Epidermal melanocyte (primary cell): ENCODE data around the gene MNAT1.

Experiments
- DNase-seq: peaks from one replicate; pipeline ENCODE4 v3.0.0; 2011; ENCODE audit warnings: low spot score; ENCODE audit not compliant: insufficient read length

MNAT1 gene

DNA sequence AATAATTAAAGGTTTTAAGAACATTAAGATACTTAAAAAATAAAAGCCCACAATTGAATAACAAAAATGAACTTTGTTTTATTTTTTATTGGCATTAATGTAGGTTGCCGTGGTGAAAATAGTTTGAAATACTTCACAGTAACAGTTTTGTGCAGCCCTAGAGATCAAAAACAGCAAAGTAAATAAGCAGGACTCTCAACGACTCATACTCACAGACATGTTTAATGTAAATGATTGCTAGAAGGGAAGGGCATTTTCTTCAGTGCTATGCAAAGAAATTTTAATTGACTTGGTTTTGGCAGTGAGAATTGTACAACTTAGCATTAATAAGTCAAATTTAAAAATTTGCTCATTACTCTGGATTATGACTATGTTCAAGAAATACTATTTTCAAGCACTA, 230.3 kb downstream of the MNAT1 start:
- no peak for DNase-seq

DNA sequence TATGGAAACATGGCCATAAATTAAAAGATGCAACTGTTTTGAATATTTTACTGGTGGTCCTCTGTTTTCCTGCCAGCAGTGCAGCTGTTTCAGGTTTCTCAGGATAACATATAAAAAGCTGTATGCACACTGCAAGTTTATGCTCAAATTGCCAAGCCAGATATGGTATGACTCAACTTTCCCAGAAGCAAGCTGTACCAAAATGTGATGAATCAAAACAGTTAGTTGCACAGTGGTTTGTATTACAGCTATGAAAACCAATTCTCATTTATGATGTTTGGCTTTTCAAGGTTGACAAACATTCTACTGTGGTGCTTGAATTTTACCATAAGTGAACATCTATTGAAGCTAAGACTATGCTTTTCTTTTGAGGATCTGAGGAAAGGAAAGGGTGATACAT, 230.8 kb downstream of the MNAT1 start:
- DNase-seq: no peak

DNA sequence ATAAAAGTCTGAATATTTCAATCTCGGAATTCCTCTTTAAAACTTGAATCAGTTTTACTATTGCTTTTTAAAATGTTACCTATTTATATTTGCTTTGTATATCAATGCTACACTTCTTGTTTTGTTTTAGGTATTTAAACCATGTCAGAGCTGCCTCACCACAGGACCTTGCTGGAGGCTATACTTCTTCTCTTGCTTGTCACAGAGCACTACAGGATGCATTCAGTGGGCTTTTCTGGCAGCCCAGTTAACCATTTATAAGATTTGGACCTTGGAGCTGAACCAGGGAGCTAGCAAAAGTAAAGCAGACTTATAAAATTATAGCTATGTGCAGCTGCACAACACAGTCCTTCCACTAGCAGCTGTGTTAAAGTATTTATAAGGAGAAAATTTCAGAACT, 233.5 kb downstream of the MNAT1 start:
- DNase-seq: no peak

DNA sequence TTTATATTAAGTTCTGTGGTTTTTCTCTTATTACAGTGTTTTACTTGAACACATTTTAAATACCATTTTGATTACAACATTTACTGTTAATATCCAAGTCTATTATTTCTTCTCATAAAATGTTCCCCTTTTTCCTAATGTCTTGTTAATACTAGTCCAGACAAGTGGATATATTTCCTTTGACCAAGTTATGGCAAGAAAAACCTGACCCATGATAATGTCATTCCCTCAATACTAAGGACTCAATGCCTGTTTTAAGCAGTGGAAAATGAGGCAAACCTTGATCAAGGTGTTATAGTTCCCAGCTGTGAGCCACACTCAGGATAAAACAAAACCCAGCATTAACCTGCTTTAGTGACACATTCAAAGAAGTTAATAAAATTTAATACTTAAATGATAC, 234.1 kb downstream of the MNAT1 start:
- no peak for DNase-seq

DNA sequence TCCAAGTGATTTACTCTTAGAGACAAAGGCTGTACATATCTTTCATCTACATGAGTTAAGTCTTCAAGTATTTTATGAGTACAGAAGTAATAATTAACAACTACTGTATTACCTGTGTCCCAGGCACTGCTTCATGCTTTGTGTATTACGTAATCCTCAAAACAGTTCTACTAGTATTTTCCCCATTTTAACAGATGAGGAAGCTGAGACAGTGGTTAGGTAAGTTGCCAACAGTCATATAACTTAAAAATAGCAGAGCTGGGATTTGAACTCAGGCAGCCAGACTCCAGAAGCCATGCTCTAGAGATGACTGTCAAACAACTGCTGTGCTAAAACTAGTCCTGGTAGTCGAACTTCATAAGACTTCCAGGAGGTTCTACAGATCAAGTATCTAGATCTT, 235.6 kb downstream of the MNAT1 start:
- no peak for DNase-seq

DNA sequence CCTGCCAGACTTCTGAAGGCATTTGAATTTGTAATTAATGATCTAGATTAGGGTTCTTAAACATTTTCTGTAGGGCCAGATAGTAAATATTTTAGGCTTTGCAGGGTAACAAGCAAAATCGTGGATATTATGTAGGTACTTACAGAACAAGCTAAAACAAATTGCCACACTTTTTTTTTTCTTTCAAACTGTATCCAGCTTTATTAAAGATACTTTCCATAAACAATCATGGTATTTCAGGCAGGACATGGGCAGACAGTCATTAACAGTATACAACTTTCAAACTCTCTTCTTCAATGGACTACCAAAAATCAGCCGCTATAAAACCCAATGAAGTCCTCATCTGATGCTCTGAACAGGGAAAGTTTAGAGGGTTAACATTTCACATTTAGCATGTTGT, 236.7 kb downstream of the MNAT1 start:
- no peak for DNase-seq

DNA sequence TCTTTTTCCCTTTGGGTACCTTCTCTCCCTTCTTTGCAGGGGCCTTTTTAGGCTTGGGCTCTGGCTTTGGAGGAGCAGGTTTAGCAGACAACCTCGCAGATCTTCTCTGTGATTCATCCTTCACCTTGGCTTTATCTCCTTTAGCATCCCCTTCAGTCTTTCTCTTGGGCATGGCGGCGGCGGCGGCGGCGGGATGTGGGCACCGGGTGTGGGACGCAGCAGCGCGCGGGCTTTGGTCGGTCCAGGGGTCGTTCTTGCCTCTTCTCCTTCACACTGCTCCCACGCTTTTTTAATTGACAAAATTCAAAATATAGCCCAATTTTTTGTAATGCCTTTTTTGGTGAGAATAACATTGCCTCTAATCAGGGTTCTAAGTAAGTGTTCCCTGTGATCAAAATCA, 237.7 kb downstream of the MNAT1 start:
- no peak for DNase-seq

DNA sequence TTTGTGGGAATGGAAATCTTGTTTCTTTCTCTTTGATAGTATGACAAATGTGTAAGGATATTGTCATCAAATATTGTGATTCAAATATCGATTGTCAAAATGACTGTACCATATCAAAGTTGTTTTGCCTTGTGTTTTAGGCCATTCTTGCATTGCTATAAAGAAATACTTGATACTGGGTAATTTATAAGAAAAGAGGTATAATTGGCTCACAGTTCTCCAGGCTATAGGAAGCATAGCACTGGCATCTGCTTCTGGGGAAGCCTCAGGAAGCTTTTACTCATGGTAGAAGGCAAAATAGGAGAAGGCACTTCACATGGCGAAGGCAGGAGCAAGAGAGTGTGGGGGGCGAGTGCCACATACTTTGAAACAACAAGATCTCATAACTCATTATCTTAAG, 238.5 kb downstream of the MNAT1 start:
- DNase-seq: no peak

DNA sequence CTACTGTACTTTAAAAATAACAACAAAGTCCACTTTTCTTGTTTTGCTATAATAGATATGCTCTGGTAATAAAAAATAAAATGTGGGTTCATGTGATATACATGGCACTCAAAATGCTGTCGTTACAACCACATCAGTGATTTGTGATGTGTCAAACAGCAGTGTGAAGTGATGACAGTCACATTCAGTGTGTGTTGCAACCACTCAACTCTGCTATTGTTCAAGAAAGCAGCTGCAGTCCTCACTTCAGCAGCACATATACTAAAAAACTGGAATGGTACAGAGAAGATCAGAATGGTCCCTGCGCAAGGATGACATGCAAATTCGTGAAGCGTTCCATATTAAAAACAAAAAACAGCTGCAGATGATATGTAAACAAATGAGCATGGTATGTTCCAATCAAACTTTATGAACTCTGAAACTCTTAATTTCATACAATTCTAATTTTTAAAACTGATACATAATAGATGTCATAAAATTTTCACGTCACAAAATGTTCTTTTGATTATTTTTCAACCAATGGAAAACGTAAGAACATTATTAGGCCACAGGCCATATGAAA, 239.6 kb downstream of the MNAT1 start:
- no peak for DNase-seq

DNA sequence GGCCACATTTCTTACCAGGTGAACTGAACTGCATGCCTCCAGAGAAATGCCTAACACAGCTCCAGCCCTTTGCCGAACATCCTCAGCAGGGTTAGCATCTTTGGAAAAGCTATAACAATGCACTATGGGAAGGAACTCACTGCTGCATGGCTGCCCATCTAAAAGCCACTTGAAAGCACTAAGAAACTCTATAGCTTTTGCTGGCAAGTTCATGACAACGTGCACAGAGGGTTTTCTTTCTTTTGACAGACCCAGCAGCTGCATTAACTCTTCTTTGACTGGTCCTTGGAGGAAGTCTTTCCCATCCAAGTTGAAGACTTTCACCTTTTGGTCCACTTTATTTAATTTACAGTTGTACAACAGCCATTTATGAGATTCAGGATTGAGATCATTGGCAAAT, 241.0 kb downstream of the MNAT1 start:
- no peak for DNase-seq

DNA sequence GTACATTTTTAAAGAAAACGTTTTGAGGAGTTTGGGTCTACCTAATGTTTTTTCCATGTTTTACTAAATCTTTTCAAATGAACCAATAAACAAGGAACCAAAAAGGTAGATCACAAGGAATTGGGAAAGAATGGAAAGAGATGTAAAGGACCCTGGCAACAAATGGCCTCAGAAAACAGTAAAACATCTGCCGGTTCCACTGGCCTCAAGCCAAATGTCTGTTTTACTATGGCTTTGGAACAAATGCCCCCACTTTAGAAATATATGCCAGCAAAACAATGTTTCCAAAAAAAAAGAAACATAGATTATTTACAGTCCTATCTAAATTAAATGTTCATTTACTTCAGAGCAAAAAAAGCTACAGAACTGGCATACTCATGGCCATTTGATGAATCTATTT, 243.3 kb downstream of the MNAT1 start:
- DNase-seq: no peak

DNA sequence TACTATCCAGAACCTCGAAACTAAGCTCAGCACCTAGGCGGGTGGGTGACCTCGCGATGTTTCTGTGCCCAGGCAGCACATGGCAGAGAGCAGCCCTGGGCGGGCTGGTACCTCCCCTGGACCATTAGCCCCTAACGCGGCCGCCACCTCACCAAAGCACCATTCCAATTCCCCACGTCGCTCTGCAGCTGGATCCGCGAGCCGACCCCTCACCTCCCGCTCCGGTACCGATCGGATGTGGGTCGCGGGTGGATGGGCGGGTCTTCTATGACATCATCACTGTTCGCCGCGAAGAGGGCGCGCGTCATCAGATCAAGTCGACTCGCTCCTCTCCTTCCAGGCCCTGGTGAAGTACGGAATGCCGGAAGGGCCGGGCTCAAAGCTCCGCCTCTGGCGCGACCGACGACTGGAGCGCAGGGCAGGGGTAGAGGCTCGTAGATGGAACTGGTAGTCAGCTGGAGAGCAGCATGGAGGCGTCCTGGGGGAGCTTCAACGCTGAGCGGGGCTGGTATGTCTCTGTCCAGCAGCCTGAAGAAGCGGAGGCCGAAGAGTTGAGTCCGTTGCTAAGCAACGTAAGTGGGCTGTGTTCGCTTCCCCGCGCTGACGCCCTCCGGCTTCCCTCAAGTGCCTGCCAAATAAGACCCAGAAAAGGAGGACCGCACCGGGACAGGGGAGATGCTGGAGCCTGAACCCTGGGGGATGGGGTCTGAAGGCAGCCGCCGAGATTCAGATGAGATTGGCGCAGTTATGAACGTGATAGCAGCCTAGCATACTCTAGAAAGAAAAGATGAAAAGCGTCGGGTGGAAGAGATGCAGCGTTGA, 246.5 kb downstream of the MNAT1 start, which contains the start of the genes SLC38A6 and TRMT5:
TSS of gene SLC38A6 (plus strand) at position 435 of the 822 bp plus-strand sequence. CDS start at position 468, 33 bp downstream.
TSS of gene TRMT5 (minus strand) at position 269 of the 822 bp plus-strand sequence. CDS start at position 163, 106 bp downstream.
- DNase-seq: peak; percentile 87

DNA sequence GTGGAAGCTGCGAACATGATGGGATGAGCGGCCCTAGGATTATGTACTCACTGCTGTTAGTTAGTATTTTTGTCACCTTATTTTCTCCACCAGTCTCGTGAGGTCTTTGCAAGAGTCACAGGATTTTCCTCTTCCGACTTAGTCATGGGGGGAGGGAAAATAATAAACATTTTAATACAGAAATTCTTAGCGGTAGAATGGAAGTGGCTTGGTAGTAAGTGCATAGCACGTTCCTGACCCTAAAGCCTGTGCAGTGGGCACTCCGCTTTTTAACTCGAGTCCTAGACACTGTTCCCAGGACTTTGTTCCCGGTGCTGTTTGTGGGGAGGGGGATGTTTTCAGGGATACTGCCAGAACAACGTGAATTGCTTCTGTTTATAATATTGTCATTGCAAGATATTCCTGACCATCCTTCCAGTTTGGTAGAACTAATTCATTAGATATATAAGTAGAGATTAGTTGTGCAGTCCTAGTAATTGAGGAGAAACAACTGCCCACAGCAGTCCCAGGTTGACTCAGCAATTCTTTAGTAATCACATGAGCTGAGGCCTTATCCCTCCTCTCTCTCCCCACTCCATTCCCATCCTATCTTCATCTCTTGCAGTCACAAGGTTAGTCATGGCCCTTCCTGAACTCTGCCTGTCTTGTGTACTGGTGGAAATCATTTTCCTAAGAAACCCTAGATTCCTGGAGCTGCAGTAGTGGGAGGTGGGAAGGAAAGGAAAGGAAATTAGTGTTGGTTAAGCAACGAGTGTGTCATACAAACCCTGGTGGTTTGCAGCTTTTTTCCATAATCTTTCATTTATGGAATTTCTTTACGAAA, 247.3 kb downstream of the MNAT1 start:
- no peak for DNase-seq

DNA sequence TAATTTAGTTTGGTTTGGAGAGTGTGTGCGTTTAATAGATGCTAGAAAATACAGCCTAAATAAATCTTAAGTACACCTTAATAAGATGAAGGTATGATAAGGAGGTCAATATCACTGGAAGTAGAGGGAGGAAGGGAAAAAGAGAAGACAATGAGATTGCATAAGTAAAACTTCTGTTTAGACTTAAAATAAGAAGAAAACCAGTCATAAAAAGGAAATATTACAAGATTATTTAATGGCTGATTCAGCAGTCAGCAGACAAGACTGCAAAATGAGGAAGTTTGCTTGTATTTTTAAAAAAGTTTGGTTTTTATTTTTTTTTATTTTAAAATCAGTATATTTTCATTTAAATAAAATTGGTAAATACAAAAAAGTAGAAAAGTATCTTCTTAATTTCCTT, 249.6 kb downstream of the MNAT1 start:
- DNase-seq: no peak

DNA sequence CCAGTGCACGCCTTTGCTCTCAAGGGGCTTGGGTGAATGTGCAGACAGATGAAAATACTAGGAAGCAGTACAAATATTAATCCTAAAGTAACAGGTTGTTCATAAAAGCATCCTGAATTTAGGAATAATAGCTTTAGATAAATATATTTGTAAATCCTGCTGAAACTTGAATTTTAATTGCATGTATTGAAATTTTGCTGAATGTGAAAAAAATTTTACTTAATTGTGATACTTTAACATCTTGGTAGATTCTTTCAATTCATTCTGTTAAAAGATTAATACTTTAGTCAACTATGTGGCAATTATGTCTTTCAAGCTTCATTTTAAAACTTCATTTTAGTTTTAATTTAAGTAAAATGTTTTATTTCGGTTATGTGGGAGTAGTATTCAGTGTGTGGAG, 251.9 kb downstream of the MNAT1 start:
- DNase-seq: no peak

DNA sequence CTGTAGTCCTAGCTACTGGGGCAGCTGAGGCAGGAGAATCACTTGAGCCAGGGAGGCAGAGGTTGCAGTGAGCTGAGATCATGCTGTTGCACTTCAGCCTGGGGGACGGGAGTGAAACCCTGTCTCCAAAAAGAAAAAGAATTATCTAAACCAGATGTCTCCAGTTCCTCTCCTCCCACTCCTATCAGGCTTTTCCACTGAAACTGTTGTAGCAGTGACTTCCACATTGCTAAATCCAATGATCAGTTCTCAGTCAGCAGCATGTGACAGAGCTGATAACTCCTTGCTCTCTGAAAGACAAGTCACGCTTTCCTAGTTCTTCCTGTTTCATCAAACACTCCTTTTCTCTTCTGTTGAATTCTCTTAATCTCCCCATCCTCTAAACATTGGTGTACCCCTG, 255.0 kb downstream of the MNAT1 start:
- DNase-seq: no peak

DNA sequence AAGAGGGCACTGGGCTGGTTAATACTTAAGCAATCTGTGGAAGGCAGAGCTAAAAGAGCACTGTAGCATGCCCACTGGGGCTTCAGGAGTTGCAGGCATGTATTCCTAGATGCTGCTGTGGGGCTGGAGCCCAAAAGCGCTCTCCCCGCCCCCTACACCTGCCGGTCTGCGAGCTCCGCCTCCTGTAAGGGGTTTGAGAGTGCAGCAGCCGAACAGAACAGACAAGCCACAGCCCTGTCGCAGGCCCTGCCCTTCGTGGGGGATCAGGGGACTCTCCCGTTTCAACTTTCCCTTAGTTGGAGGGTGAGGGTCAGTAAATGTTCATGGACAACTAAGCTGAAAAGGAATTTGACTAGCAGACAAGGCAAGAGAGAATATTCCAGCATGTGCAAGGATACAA, 264.1 kb downstream of the MNAT1 start:
- no peak for DNase-seq

DNA sequence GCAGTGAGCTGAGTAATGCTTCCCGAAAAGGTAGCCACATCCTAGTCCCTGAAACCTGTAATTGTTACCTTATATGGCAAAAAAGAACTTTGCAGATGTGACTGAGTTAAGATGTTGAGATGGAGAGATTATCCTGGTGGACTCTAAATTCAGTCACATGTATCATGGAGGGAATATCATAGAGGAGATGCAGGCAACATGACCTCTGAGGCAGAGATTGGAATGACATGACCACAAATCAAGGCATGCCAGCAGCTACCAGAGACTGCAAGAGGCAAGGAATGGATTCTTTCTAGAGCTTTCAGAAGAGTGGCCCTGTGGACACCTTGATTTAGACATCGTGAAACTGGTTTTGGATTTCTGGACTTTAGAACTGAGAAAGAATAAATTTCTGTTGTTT, 265.0 kb downstream of the MNAT1 start:
- no peak for DNase-seq

DNA sequence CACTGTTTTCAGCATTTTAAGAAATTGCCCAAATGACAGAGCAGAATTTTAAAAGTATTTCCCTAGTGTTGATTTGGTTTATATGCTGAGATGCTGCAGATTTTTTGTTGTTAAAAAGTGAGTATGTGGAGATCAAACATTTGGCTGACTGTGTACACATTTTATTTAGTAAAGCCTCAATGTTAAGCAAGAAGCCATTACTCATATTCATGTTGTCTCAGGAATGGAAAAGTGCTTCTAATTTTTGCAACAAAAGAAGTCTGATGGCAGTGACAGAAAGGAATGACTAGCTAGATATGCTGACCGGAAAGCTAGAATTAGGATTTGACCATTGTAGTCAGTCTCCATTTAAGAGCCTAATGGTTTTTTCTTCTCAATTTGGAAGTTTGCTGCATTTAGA, 269.0 kb downstream of the MNAT1 start:
- no peak for DNase-seq

DNA sequence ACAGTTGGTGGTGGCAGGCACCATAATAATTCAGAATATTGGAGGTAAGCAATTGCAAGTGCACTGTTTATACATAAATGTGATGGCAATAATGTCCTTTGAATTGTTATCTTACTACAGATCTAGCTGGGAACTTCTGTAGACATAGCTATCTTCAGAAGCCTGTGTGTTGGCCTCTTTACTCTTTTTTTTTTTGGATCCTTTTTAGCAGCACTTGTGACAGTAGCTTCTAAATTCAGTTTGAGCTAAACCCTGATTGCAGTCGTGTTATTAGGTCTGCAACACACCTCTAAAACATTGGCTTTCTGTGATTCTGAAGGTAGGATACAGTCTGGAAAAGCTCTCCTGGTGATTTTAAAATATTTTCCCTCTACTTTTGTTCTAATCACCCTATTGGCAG, 285.0 kb downstream of the MNAT1 start:
- DNase-seq: no peak
